Neural cell (in vitro differentiated cells): ENCODE measurements around the gene TFB2M. TPM values are rescaled to one million over a fixed set of nuclear protein-coding genes. Genes with fewer than 3 reads are reported as not detected.

Source experiments
- H2AFZ ChIP-seq: fragments of 200-600, 300-800 bp; sonication (generic), shearing (Covaris generic); 2 replicates; pipeline ENCODE4 v1.6.0; 2014; ENCODE audit warnings: low read depth, mild to moderate bottlenecking, antibody characterized with exemption, low read length, moderate library complexity
- H3F3A ChIP-seq: fragments of 200-600 bp; shearing (Covaris generic); 2 replicates; pipeline ENCODE4 v1.6.1; 2016; ENCODE audit warnings: mild to moderate bottlenecking, moderate library complexity, mixed read lengths, antibody characterized with exemption, low read length; ENCODE audit not compliant: insufficient read depth, poor library complexity, severe bottlenecking
- H3K27ac ChIP-seq: fragments of 200-600, 300-800 bp; sonication (generic), shearing (Covaris generic); 2 replicates; pipeline ENCODE4 v1.5.1; 2014; ENCODE audit warnings: mild to moderate bottlenecking, low read length, moderate library complexity
- H3K27me3 ChIP-seq: fragments of 300-800, 200-600 bp; sonication (generic), shearing (Covaris generic); 2 replicates; pipeline ENCODE4 v1.6.0; 2014; ENCODE audit warnings: mild to moderate bottlenecking, low read depth, low read length, moderate library complexity; ENCODE audit not compliant: insufficient read depth
- H3K36me3 ChIP-seq: fragments of 300-800, 200-600 bp; sonication (generic), shearing (Covaris generic); 2 replicates; pipeline ENCODE4 v1.5.1; 2014; ENCODE audit warnings: mild to moderate bottlenecking, antibody characterized with exemption, low read length, moderate library complexity; ENCODE audit not compliant: insufficient read depth
- H3K4me2 ChIP-seq: fragments of 300-800, 200-600 bp; sonication (generic), shearing (Covaris generic); 2 replicates; pipeline ENCODE4 v1.6.0; 2014; ENCODE audit warnings: mild to moderate bottlenecking, low read length
- H3K4me3 ChIP-seq: fragments of 300-800, 200-600 bp; sonication (generic), shearing (Covaris generic); 2 replicates; pipeline ENCODE4 v1.5.1; 2014; ENCODE audit warnings: mild to moderate bottlenecking, low read length, moderate library complexity
- H3K79me2 ChIP-seq: fragments of 200-600 bp; shearing (Covaris generic); replicated peaks from 2 replicates; pipeline ENCODE4 v1.6.0; 2014; ENCODE audit warnings: mild to moderate bottlenecking, low read length, moderate library complexity; ENCODE audit not compliant: insufficient read depth
- H3K9ac ChIP-seq: fragments of 300-800, 200-600 bp; sonication (generic), shearing (Covaris generic); 2 replicates; pipeline ENCODE4 v1.6.1; 2016; ENCODE audit warnings: mild to moderate bottlenecking, low read length, mixed read lengths
- H3K9me2 ChIP-seq: fragments of 200-600 bp; shearing (Covaris generic); 2 replicates; pipeline ENCODE4 v1.6.1; 2016; ENCODE audit warnings: mild to moderate bottlenecking, low read length, mixed read lengths; ENCODE audit not compliant: insufficient read depth
- H3K9me3 ChIP-seq: fragments of 200-600, 300-800 bp; sonication (generic), shearing (Covaris generic); 2 replicates; pipeline ENCODE4 v1.6.1; 2016; ENCODE audit warnings: mild to moderate bottlenecking, mixed run types, low read length, moderate library complexity, mixed read lengths
- H4K20me1 ChIP-seq: fragments of 200-600 bp; shearing (Covaris generic); 2 replicates; pipeline ENCODE4 v1.6.1; 2016; ENCODE audit warnings: mild to moderate bottlenecking, mixed run types; ENCODE audit not compliant: insufficient read depth
- EP300 ChIP-seq: fragments of 450-650 bp; conservative IDR thresholded peaks from 2 replicates; pipeline ENCODE4 v1.6.1; 2014; ENCODE audit warnings: antibody characterized with exemption, mild to moderate bottlenecking, moderate library complexity; ENCODE audit not compliant: poor library complexity, severe bottlenecking
- EZH2 ChIP-seq: fragments of 200-600, 300-800 bp; shearing (Covaris generic), sonication (generic); IDR thresholded peaks from 2 replicates; pipeline ENCODE4 v1.6.1; 2014; ENCODE audit warnings: antibody characterized with exemption, low read length, borderline replicate concordance, mild to moderate bottlenecking; ENCODE audit not compliant: insufficient read depth, poor library complexity, severe bottlenecking
- MXI1 ChIP-seq: fragments of 450-650 bp; conservative IDR thresholded peaks from 2 replicates; pipeline ENCODE4 v1.6.1; 2014; ENCODE audit warnings: antibody characterized with exemption, mild to moderate bottlenecking; ENCODE audit not compliant: poor library complexity, severe bottlenecking
- POLR2AphosphoS5 ChIP-seq: IDR thresholded peaks from 2 replicates; pipeline ENCODE4 v1.6.1; 2012
- RAD21 ChIP-seq: fragments of 450-650 bp; conservative IDR thresholded peaks from 2 replicates; pipeline ENCODE4 v1.6.1; 2014; ENCODE audit warnings: antibody characterized with exemption, mild to moderate bottlenecking, moderate library complexity
- SMC3 ChIP-seq: fragments of 450-650 bp; conservative IDR thresholded peaks from 2 replicates; pipeline ENCODE4 v1.6.1; 2014; ENCODE audit warnings: antibody characterized with exemption, mild to moderate bottlenecking, moderate library complexity; ENCODE audit not compliant: poor library complexity
- TAF1 ChIP-seq: IDR thresholded peaks from 2 replicates; pipeline ENCODE4 v1.6.1; 2012; ENCODE audit warnings: low read depth
- polyA plus RNA-seq: library from polyadenylated mRNA; depleted of rRNA; stranded (reverse); fragments of >200 nt; gene quantifications from 2 replicates; pipeline ENCODE4 v1.2.3, GENCODE V29; 2014
- TF ChIP-seq, protein P1 (sequence below): fragments of 450-650 bp; IDR thresholded peaks from 2 replicates; pipeline ENCODE4 v1.5.1; 2014; ENCODE audit warnings: antibody characterized with exemption, mild to moderate bottlenecking, moderate library complexity; ENCODE audit not compliant: poor library complexity, severe bottlenecking
- TF ChIP-seq, protein P2 (sequence below): IDR thresholded peaks from 2 replicates; pipeline ENCODE4 v1.6.1; 2012; ENCODE audit warnings: borderline replicate concordance

The TFB2M gene
- polyA plus RNA-seq, 1 donor from 2014 or later = 19.2 TPM

DNA sequence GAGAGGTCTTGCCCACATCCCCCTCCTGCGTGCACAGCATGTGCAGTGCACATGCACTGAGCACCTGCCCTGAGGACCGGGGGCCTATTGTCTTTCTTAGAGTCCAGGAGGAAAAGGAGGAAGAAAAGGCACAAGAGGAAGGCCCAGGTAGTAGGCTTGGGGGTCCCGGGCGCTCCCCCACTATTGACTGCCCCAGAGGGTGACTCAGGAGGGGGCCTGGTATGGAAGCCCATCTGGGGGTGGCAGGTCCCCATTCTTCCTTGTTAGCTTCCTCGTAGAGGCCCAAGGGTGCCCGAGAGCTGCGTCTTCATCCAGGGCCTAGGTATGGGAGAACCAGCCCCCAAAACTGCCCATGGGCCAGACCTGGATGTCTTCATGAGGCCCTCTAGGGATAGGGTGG is 54.9 kb downstream of the TFB2M start:
- H4K20me1 ChIP-seq = no peaks in the 10 kb centered on the region
- H2AFZ ChIP-seq = no peak overlapping the region
- no peaks in the 10 kb centered on the region for H3K79me2 ChIP-seq
- H3K9me2 ChIP-seq = no peaks in the 10 kb centered on the region
- no peak overlapping the region for H3K4me2 ChIP-seq
- H3K4me3 ChIP-seq = no peak overlapping the region
- H3K9ac ChIP-seq = no peak overlapping the region
- H3F3A ChIP-seq = no peaks in the 10 kb centered on the region
- H3K27me3 ChIP-seq = no peaks in the 10 kb centered on the region
- H3K9me3 ChIP-seq = no peaks in the 10 kb centered on the region
- TF ChIP-seq TAF1 (no peak), EZH2 (no peak), MXI1 (no peak)
- no peaks in the 10 kb centered on the region for H3K36me3 ChIP-seq
- H3K27ac ChIP-seq = no peak overlapping the region

DNA sequence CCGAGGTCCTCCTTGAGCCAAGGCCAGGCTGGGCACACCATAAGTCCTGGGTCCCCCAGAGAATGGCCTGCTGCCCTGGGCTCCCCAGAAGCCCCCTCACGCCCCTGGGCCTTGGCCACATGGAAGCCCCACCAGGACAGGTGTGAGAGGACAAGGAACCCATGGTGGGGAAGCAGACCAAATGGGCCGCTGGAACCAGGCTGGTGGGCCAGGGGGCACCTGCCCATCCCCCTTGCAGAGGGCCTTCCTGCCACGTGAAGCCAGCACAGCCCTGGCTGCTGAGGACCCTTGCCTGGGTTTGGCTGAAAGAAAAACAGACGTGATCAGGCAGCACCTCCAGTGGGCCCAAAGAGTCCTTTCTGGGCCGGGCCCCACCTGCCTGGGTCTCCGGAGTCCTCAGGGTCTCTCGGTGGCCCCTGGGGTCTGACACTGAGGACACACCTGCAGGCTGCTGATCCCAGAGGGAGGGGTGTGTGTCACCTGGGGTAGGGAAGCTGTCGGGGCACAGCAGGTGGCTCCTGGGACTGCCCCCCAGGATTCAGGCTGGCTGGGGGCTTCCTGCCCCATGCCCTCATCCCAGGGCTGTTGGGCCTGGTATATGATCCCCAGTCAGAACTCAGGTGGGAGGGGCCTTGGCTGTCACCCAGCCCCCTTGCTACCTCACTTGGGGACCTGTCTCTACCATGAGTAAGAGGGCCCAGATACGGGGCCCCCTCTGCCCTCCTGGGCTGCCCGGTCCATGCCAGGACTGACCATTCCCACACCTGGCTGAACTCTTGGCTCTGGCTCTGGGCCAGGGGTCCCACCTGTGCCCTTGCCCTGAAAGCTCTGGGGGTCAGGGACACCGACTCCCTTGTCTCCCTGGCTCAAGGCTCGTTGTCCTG is 55.7 kb downstream of the TFB2M start:
- Histone ChIP-seq H3K27ac (no peak overlapping the region), H3K9me2 (no peaks in the 10 kb centered on the region), H3K36me3 (no peaks in the 10 kb centered on the region), H3K9ac (no peak overlapping the region), H3F3A (no peaks in the 10 kb centered on the region), H3K9me3 (no peaks in the 10 kb centered on the region), H2AFZ (no peak overlapping the region), H3K79me2 (no peaks in the 10 kb centered on the region), H4K20me1 (no peaks in the 10 kb centered on the region), H3K4me2 (no peak overlapping the region), H3K4me3 (no peak overlapping the region), H3K27me3 (no peaks in the 10 kb centered on the region)
- TF ChIP-seq, protein P1, sequence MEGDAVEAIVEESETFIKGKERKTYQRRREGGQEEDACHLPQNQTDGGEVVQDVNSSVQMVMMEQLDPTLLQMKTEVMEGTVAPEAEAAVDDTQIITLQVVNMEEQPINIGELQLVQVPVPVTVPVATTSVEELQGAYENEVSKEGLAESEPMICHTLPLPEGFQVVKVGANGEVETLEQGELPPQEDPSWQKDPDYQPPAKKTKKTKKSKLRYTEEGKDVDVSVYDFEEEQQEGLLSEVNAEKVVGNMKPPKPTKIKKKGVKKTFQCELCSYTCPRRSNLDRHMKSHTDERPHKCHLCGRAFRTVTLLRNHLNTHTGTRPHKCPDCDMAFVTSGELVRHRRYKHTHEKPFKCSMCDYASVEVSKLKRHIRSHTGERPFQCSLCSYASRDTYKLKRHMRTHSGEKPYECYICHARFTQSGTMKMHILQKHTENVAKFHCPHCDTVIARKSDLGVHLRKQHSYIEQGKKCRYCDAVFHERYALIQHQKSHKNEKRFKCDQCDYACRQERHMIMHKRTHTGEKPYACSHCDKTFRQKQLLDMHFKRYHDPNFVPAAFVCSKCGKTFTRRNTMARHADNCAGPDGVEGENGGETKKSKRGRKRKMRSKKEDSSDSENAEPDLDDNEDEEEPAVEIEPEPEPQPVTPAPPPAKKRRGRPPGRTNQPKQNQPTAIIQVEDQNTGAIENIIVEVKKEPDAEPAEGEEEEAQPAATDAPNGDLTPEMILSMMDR = no peak
- TF ChIP-seq EP300 (no peak), EZH2 (no peak), SMC3 (no peak), POLR2AphosphoS5 (no peak), MXI1 (no peak), RAD21 (no peak), TAF1 (no peak)
- TF ChIP-seq, protein P2, sequence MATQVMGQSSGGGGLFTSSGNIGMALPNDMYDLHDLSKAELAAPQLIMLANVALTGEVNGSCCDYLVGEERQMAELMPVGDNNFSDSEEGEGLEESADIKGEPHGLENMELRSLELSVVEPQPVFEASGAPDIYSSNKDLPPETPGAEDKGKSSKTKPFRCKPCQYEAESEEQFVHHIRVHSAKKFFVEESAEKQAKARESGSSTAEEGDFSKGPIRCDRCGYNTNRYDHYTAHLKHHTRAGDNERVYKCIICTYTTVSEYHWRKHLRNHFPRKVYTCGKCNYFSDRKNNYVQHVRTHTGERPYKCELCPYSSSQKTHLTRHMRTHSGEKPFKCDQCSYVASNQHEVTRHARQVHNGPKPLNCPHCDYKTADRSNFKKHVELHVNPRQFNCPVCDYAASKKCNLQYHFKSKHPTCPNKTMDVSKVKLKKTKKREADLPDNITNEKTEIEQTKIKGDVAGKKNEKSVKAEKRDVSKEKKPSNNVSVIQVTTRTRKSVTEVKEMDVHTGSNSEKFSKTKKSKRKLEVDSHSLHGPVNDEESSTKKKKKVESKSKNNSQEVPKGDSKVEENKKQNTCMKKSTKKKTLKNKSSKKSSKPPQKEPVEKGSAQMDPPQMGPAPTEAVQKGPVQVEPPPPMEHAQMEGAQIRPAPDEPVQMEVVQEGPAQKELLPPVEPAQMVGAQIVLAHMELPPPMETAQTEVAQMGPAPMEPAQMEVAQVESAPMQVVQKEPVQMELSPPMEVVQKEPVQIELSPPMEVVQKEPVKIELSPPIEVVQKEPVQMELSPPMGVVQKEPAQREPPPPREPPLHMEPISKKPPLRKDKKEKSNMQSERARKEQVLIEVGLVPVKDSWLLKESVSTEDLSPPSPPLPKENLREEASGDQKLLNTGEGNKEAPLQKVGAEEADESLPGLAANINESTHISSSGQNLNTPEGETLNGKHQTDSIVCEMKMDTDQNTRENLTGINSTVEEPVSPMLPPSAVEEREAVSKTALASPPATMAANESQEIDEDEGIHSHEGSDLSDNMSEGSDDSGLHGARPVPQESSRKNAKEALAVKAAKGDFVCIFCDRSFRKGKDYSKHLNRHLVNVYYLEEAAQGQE = no peak
